GM12878 (cell line): Measurements from ENCODE around the gene GRAMD1B. TPM values are rescaled to one million over a fixed set of nuclear protein-coding genes. Genes with fewer than 3 reads are reported as not detected.

Experiments used
- ATAC-seq: fragments of 200-7000 bp; cut with Tn5 transposase; 3 replicates; pipeline ENCODE4 v1.9.1; 2020; ENCODE audit warnings: mild to moderate bottlenecking, moderate library complexity
- BruUV-seq: library from RNA; stranded (reverse); fragments of 400-500 nt; replicated peaks from 2 replicates; lab custom pipeline; 2021; lab: Mats Ljungman, UMichigan
- CTCF ChIA-PET: fragments of 300-600 bp; sonication (Branson Sonifier 250); formaldehyde crosslinking; extraction: SDS; loops from one replicate; lab custom pipeline; 2021; ENCODE audit warnings: inconsistent platforms; lab: Yijun Ruan, JAX
- POLR2A ChIA-PET: fragments of 350-600 bp; formaldehyde crosslinking; extraction: SDS; loops from one replicate; lab custom pipeline; 2021; ENCODE audit warnings: inconsistent platforms; lab: Charles Lee
- RAD21 ChIA-PET: fragments of 300-600 bp; sonication (Branson Sonifier 250); formaldehyde crosslinking; loops from one replicate; lab custom pipeline; 2023; ENCODE audit warnings: antibody characterized with exemption; ENCODE audit not compliant: unreplicated experiment; lab: Charles Lee
- SMC1A ChIA-PET: fragments of 300-600 bp; sonication (Branson Sonifier 250); formaldehyde crosslinking; loops from one replicate; lab custom pipeline; 2023; ENCODE audit not compliant: unreplicated experiment, uncharacterized antibody; lab: Charles Lee
- DNase-seq: peaks from one replicate; pipeline ENCODE4 v3.0.0-alpha.2; 2011; ENCODE audit warnings: low read depth, low spot score
- FAIRE-seq: peaks from 3 replicates; lab custom pipeline; 2011; peaks lifted over from hg19 to GRCh38; lab: Jason Lieb, UNC
- H2AFZ ChIP-seq: 2 replicates; pipeline ENCODE4 v1.6.0; 2011; ENCODE audit warnings: low read depth, low read length, control low read depth; ENCODE audit not compliant: control insufficient read depth
- H3K27ac ChIP-seq: 2 replicates; pipeline ENCODE4 v1.5.1; 2011; ENCODE audit warnings: control low read depth; ENCODE audit not compliant: control insufficient read depth, insufficient read depth
- H3K27me3 ChIP-seq, 2 experiments: replicated peaks in 1 of 2; 2 replicates each; pipeline versions ENCODE4 v1.6.0 to v1.6.1; 2011; ENCODE audit warnings: low read length in 1 of 2; ENCODE audit not compliant: control insufficient read depth in 2 of 2, insufficient read depth in 2 of 2
- H3K36me3 ChIP-seq, 2 experiments: 2 replicates each; pipeline ENCODE4 v1.5.1; 2011; ENCODE audit warnings: low read length in 1 of 2; ENCODE audit not compliant: control insufficient read depth in 2 of 2, insufficient read depth in 2 of 2
- H3K4me1 ChIP-seq: 2 replicates; pipeline ENCODE4 v1.6.1; 2011; ENCODE audit warnings: mild to moderate bottlenecking, low read length, moderate library complexity, mixed read lengths; ENCODE audit not compliant: control insufficient read depth, insufficient read depth
- H3K4me2 ChIP-seq: 2 replicates; pipeline ENCODE4 v1.6.0; 2011; ENCODE audit warnings: control low read depth; ENCODE audit not compliant: control insufficient read depth, insufficient read depth
- H3K4me3 ChIP-seq: fragments of 200-600 bp; sonication (generic); 2 replicates; pipeline ENCODE4 v1.5.1; 2016
- H3K79me2 ChIP-seq: 2 replicates; pipeline ENCODE4 v1.6.0; 2011; ENCODE audit warnings: low read length; ENCODE audit not compliant: control insufficient read depth, insufficient read depth
- H3K9ac ChIP-seq: 2 replicates; pipeline ENCODE4 v1.8.0; 2011; ENCODE audit warnings: low read length, control low read depth, mixed read lengths; ENCODE audit not compliant: control insufficient read depth, insufficient read depth
- H3K9me3 ChIP-seq: replicated peaks from 3 replicates; pipeline ENCODE4 v1.5.1; 2011; ENCODE audit warnings: mild to moderate bottlenecking, low read length; ENCODE audit not compliant: control insufficient read depth, insufficient read depth
- H4K20me1 ChIP-seq: 2 replicates; pipeline ENCODE4 v1.6.0; 2011; ENCODE audit not compliant: control insufficient read depth, insufficient read depth
- ASH2L ChIP-seq: fragments of 300-600, 200-600 bp; sonication (generic); IDR thresholded peaks from 2 replicates; pipeline ENCODE4 v1.6.1; 2017; ENCODE audit warnings: low read depth, mild to moderate bottlenecking, borderline replicate concordance
- BACH1 ChIP-seq: fragments of 450-650 bp; IDR thresholded peaks from 2 replicates; pipeline ENCODE4 v1.6.1; 2017; ENCODE audit warnings: mild to moderate bottlenecking, borderline replicate concordance
- BCL11A ChIP-seq: IDR thresholded peaks from 2 replicates; pipeline ENCODE4 v1.6.1; 2011; ENCODE audit warnings: low read depth, low read length
- E2F4 ChIP-seq: IDR thresholded peaks from 2 replicates; pipeline ENCODE4 v1.6.1; 2012; ENCODE audit warnings: low read depth, low read length, improper control_type of control experiment
- EGR1 ChIP-seq, 2 experiments: IDR thresholded peaks; 1 replicate in 1 of 2; 2 replicates in 1 of 2; pipeline ENCODE4 v1.6.1; 2011 to 2012; ENCODE audit warnings: low read depth in 2 of 2, low read length in 2 of 2, borderline replicate concordance in 1 of 2, mild to moderate bottlenecking in 1 of 2, moderate library complexity in 1 of 2
- MLLT1 ChIP-seq: fragments of 450-650 bp; IDR thresholded peaks from 2 replicates; pipeline ENCODE4 v1.6.1; 2016; ENCODE audit warnings: mild to moderate bottlenecking
- RUNX3 ChIP-seq: IDR thresholded peaks from 2 replicates; pipeline ENCODE4 v1.6.1; 2012; ENCODE audit warnings: low read length, inconsistent platforms
- STAT3 ChIP-seq: IDR thresholded peaks from 2 replicates; pipeline ENCODE4 v1.6.1; 2011; ENCODE audit warnings: low read depth, low read length, improper control_type of control experiment
- ZBED1 ChIP-seq: IDR thresholded peaks from 2 replicates; pipeline ENCODE4 v1.6.1; 2016; ENCODE audit warnings: borderline replicate concordance
- ZBTB11 ChIP-seq: fragments of 450-650 bp; formaldehyde crosslinking; IDR thresholded peaks from 2 replicates; pipeline ENCODE4 v1.5.0; 2022; ENCODE audit warnings: mild to moderate bottlenecking, missing genetic modification characterization
- ZBTB40 ChIP-seq: fragments of 450-650 bp; IDR thresholded peaks from 2 replicates; pipeline ENCODE4 v1.6.1; 2016; ENCODE audit warnings: mild to moderate bottlenecking, moderate library complexity, borderline replicate concordance
- ZZZ3 ChIP-seq: IDR thresholded peaks from 2 replicates; pipeline ENCODE4 v1.6.1; 2011; ENCODE audit warnings: low read depth; ENCODE audit not compliant: control insufficient read depth, insufficient read length
- in situ Hi-C: fragments of 300-500 bp; cut with MboI; formaldehyde crosslinking; loops from 9 replicates; pipeline ENCODE4 v1.14.3; 2018; ENCODE audit warnings: mixed read lengths
- intact Hi-C: fragments of 100-400 bp; cut with micrococcal nuclease; formaldehyde crosslinking; loops from one replicate; pipeline ENCODE4 v1.14.2; 2022; ENCODE audit not compliant: unreplicated experiment
- polyA plus RNA-seq, 11 experiments: library from polyadenylated mRNA; depleted of rRNA in 4 of 11; unstranded in 6 of 11; stranded (reverse) in 5 of 11; fragments of >200 nt; fragmentation: Nextera tagmentation in 4 of 11; fragmentation: Illumina TruSeq in 1 of 11; extraction: Ambion mirVana in 4 of 11; extraction: Trizol in 1 of 11; gene quantifications; 1 replicate in 1 of 11; 2 replicates in 10 of 11; pipeline versions ENCODE4 v1.2.1 to v1.2.3, GENCODE V29; 2011 to 2016; ENCODE audit warnings: inconsistent platforms in 2 of 11, missing spikeins in 2 of 11, low read depth in 1 of 11
- total RNA-seq, 4 experiments: library from RNA; depleted of rRNA in 3 of 4; stranded (reverse); fragments of >200 nt in 3 of 4; fragmentation: Illumina TruSeq in 1 of 4; extraction: Trizol in 1 of 4; gene quantifications; 2 replicates each; pipeline versions ENCODE4 v1.2.1 to v1.2.3, GENCODE V29; 2013 to 2021

The GRAMD1B gene
- total and polyA plus RNA-seq, 10 of the 15 experiments (the other 5 are each of a cell fraction or from before 2014, with no cell fraction given), result 1.9 to 49.1 (median 26.9) TPM

- ATAC-seq, result no peak
- TF ChIP-seq E2F4 (no peak), ZBTB40 (no peak), BACH1 (no peak), BCL11A (no peak), RUNX3 (no peak), MLLT1 (no peak), STAT3 (no peak), ZBTB11 (CRISPR knock-in tag) (no peak), ASH2L (no peak), ZZZ3 (no peak), EGR1 (IDR thresholded peaks at IDR 0.05; ENCODE audit: borderline replicate concordance in 1 of 2, low read depth in 2 of 2, low read length in 2 of 2) (no peak), ZBED1 (no peak)
Measured at GRCh38 chr11:123416566-123416965, 13.5 kb upstream of the GRAMD1B start.

More at GRCh38 chr11:123416566-123416965, 13.5 kb upstream of the GRAMD1B start:
- no peaks in the 10 kb centered on the region for H3K36me3 ChIP-seq
- H3K9ac ChIP-seq, result no peak overlapping the region
- H4K20me1 ChIP-seq, result no peaks in the 10 kb centered on the region
- CTCF ChIA-PET, result interaction anchor here (0.6 to 4.0 kb wide), 6 partner anchors 8 to 563 kb away, joined by 3 to 35 read pairs (median 4); no protein-coding TSS in a partner anchor
- H2AFZ ChIP-seq, result no peak overlapping the region
- POLR2A ChIA-PET, result interaction anchor here (0.5 to 1.0 kb wide), 2 partner anchors 15 to 20 kb away, joined by 4 to 5 read pairs; no protein-coding TSS in a partner anchor
- H3K4me3 ChIP-seq, result no peak overlapping the region
- H3K9me3 ChIP-seq, result no peaks in the 10 kb centered on the region
- in situ Hi-C loops, result no loop called here
- no peak overlapping the region for H3K27ac ChIP-seq
- intact Hi-C loops, result no loop called here
- DNase-seq, result no peak
- RAD21 ChIA-PET, result interaction anchor here (1.7 kb wide), 1 partner anchor 62 kb away, joined by 4 read pairs; no protein-coding TSS in a partner anchor
- H3K4me1 ChIP-seq, result peaks cover 3% of the 10 kb centered on the region; the same call in 1 of the 2 replicates
- no peaks in the 10 kb centered on the region; the same call in 1 of the 2 replicates for H3K79me2 ChIP-seq
- no peak overlapping the region for H3K4me2 ChIP-seq
- no peaks in the 10 kb centered on the region for H3K27me3 ChIP-seq
- no TSS peak for BruUV-seq
- SMC1A ChIA-PET, result interaction anchor here (0.5 to 3.6 kb wide), 5 partner anchors 9 to 314 kb away, joined by 3 to 16 read pairs (median 5); no protein-coding TSS in a partner anchor
- FAIRE-seq, result no peak
